Activated CD4-positive, alpha-beta T cell treated with anti-CD3 and anti-CD28 coated beads, Interleukin-10, Interleukin-2, amounts not matched to agents 100 ng/mL and 50 ng/mL, durations not matched to agents 16 hours and 8 hours (primary cell): ENCODE data around the gene ARID5B.

Experiments used
- DNase-seq: peaks from one replicate; pipeline ENCODE4 v3.0.0-alpha.2; 2020

The ARID5B gene

DNA sequence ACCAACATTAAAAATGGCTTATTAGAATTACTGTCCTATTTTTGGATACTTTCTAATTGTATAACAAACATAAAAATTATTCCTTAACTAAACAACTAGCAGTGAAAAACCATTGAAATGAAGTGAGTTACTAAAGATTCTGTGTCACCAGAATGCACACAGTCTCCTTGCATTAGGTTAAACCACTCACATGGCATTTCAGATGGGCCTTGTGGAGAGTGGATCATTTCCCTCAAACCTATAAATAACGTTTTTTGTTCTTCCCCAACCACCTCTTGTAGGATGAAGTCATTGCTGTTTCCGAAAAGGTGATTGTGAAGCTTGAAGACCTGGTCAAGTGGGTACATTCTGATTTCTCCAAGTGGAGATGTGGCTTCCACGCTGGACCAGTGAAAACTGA lies 38.4 kb downstream of the ARID5B start:
- no peak for DNase-seq

DNA sequence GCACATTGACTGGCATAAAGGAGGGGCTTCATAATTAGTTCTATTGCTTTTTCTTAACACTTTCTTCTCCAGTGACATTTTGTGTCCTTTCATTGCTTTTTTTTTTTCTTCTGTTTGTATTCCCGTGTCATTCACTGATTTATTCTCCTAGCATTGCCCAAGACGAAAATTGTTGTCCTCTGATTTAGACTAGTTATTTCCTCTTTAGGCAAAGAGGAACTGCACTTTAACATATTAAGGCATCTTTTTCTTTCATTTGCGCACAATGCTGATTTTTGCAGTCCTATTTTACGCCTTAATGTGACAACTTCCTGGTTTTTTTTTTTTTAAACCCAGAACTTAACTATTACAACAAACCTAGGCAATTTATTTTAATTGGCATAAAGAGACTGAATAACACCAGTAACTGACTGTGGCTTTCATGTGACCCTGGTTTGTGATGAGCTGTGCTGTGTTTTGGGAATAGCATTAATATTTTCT lies 39.7 kb downstream of the ARID5B start:
- DNase-seq: no peak

DNA sequence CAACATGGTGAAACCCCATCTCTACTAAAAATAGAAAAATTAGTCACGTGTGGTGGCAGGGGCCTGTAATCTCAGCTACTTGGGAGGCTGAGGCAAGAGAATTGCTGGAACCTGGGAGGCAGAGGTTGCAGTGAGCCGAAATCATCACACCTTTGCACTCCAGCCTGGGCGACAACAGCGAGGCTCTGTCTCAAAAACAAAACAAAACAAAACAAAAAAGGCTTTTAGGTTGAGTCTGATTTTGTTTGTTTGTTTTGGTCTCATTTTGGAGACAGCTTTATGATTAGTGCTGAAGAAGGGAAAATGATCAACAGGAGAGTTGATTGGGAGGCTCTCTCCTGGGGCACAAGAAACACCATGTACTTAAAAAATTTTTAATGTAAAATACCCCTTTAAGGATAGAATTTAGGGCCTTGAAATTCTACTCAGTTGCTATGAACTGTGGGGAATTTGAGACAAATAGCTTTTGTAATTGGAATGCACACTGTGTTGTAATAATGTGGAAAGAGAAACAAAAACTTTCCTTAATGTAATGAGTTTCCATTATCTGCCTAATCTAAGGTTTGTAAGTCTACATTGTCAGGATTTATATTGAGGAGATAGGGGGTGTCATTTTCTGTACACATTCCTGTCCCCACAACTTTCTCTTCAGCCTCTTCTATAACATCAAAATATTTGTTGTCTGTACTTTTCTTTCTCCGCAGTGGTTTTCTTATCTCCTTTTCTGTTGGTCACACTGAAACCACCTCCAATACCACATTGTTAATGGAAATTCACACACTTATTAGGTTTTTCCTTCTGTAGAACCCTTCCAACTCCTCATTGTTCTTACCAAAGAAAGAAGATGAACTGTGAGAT lies 41.3 kb downstream of the ARID5B start:
- DNase-seq: peak; percentile 64

DNA sequence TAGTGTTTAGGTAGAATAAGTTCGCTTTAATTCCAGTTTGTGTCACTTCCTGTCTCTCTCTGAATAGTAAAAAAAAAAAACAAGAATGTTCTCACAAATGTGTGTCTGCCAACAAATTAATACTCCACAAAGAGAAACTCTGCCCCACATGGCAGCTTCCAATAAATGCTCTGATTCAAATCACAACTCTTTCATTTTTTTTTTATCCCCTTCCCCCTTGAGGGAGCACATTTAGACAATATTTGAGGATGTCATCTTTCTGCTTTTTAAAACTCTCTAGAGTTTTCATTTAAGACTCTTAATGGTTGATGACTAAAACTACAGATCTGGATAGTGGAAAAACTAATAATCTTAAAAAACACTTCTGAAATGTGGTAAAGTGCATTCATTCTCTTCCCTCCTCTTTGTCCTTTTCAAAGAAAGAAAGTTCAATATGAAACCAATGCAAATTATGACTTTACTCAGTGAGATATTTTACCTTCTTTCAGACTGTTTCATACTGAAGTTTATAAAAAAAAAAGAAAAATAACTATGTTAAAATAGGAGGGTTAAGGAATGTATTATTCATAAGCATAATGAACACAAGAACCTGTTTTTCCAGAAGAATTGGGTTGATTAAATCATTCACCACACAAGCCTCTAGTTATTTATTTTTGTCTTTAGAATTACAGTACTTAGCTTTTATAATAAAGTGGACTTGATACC lies 42.3 kb downstream of the ARID5B start:
- peak; percentile 87 for DNase-seq

DNA sequence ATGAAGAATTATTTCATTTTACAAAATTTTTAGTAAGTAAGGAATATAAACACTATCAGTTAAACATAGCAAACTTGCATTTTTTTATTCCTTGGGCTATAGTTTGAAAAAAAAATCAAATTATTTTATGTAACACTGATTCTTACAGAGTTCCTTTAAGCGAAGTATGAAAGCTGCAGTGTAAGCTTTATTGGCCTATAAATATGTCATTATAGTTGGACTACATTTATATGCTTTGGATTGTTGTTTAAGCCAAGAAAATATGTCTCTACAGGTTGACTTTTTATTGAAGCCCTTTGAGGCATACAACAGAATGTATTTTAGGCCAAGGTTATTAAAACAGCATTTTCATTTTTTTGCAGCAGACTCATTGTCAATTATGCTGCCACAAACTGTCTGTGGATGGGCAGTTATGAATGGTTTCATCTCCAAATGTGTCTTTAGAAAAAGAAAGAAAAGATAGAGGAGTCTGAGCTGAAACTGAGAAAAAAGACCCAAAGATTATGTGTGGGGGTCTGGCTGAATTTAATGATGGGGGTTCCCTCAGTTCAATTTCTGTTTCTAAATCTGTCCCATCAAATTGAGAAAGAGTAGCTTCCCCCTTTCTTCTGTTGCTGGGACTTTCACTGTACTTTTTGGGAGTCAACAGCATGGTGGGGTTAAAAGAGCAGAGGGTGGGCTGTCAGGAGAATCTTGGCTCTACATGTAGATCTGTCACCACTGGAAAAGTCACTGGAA lies 43.1 kb downstream of the ARID5B start:
- DNase-seq: no peak

DNA sequence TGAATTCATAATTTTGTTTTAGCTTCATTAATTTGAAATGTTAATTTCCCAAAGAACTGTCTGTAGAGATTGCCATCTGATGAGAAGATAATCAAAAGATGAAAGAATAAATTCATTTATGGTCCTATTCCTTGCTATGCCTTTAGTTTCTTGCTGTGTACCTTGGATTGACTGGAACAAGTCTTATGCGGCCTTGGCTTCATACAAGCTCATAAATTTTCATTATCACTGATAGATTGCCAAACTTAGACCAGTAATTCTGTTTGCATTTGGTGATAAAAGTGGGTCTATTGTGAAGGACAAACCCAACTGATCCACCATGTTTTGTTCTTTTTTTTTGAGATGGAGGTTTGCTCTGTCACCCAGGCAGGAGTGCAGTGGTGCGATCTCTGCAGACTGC lies 48.2 kb downstream of the ARID5B start:
- no peak for DNase-seq

DNA sequence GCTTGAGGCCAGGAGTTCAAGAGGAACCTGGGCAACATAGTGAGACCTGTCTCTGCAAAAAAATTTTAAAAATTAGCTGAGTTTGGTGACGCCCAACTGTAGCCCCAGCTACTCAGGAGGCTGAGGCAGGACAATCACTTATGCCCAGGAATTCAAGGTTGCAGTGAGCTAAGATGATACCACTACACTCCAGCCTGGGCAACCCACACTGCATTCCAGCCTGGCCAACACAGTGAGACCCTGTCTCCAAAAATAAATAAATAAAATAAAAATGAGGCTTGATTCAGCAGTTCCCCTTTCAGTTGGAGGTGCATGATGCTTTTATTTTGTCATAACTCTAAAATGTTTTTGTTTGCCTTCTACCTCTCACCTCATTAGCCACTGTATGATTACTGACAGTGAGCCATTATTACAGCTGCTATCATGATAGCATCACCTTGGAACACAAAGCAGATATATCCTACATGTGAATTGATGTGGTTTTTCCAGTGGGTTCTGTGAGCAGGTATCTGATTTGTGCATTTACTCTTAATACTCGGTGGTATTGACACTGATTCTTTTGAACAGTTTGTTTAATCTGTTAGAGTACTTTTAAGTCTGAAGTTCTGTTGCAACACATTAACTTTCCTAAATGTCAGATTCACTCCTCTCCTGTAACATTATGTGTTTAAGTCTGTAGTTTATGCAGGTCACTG lies 49.1 kb downstream of the ARID5B start:
- no peak for DNase-seq

DNA sequence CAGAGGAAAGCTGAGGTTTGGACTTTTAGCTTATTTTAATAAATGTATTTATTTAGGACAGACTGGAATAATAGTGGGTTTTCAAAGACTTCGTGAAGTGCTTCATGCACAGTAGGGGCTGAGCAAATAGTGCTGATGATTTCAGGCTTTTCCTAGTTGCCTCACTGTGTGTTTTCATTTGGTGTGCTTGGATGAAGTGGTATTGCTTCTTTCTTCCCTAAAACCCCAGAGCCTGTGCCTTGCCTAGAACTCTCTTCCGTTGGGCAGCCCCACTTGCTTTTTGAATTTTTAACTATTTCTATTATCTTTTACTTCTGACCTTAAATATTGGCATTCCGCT lies 49.6 kb downstream of the ARID5B start:
- no peak for DNase-seq

DNA sequence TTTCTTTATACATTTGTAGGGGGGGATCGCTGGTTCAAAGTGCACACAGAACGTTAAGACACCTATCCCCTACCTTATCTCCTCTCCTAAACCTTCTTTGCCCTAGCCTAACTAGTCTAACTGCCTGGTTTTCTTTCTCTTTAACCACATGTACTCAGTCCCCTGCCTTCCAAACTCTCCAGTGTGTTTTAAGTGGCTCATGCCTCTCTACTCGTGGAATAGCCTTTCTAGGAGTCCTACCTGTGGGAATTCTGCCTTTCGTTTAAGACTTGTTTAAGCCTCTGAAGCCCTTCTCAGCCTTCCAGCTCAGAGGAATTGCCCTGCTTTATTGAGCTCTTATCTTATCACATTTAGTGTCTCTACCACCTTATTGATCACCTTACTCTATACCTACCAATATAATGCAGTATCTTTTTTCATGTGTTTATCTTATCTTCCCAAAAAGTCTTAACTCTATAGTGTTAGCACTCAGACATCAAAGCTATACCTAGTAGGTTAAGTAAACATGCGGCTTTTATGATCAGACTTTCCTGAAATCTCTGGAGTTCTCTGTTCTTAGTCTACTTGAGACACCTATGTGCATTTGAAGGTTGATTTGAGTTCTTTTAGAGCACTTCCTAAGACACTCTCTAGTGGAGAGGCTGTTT lies 50.7 kb downstream of the ARID5B start:
- DNase-seq: no peak

DNA sequence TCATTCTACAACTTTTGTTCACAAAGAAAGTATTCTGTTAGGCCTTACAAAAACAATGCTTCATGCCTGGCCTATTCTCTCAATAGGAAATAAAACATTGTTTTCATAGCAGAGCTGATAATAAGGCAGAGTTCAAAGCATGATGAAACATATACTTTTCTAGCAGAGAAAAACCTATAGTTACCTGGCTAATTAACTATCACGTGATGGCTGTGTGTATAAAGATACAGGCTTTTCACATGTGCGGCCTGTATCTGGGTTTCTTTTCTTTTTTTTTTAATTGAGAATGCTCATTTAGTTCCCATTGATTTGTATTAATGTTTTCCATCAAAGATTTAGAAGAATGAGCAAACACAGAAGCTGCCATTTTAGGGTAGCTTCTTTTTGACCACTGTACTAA lies 51.7 kb downstream of the ARID5B start:
- no peak for DNase-seq

DNA sequence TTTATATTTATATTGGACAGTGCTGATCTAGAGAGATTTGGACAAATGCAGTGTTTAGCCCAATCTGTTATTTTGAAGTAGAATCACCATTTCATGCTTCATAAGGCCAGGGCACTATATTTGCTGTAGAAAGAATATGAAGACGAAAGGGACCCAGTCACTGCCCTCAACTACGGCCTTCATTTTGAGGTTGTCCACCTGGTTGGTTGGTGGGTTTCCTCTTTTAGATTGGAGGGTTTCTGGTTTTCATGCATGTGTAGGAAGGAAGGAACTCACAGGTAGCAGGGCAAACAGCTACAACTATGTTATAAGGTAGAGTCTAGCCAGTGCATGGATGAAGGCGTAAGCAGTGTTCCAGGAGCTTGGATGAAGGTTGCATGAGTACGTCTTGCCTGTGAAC lies 56.3 kb downstream of the ARID5B start:
- no peak for DNase-seq

DNA sequence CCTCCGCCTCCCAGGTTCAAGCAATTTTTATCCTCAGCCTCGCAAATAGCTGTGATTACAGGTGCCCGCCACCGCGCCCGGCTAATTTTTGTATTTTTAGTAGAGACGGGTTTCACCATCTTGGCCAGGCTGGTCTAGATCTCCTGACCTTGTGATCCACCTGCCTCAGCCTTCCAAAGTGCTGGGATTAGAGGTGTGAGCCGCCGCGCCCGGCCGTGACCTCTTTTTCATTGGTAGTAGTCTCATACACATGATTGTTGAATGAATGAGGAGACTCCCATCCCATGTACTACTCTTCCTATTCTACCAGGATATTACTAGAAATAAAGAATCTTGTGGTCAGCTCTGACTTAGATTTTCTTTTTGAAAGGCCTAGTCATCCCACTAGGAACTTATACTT lies 56.8 kb downstream of the ARID5B start:
- DNase-seq: no peak

DNA sequence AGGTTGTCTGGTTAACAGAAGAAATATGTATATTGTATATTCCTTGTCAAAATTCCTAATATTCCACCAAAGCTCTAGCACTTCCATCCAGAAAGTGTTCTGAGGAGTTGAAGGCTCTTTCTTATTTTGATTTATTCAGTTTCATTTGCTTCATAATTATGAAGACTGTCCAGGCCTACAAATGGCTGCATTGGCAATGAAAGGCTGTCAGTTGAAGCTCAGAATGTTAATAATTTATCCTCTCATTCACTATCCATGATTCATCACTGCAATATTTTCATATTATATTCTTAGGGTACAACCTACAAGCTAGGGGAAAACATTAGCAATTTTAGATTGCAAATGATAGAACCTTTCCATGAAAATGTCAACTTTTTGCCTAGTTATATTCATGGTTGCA lies 57.3 kb downstream of the ARID5B start:
- no peak for DNase-seq

DNA sequence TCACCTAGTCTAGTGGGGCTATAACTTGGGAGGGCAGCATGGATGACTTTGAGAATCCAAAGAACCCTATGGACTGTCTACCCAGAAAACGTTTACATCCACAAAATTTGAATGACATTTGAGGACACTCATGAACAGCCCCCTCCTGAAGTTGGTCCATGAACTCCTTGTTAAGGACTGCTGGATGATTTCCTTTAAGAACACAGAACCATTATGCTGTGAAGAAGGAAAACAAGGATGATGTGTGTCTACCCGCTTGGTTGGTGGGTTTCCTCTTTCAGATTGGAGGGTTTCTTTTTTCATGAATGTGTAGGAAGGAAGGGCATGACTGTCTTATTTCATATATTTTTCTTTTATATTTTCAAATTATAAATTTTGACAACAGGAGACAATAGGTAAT lies 58.3 kb downstream of the ARID5B start:
- no peak for DNase-seq

DNA sequence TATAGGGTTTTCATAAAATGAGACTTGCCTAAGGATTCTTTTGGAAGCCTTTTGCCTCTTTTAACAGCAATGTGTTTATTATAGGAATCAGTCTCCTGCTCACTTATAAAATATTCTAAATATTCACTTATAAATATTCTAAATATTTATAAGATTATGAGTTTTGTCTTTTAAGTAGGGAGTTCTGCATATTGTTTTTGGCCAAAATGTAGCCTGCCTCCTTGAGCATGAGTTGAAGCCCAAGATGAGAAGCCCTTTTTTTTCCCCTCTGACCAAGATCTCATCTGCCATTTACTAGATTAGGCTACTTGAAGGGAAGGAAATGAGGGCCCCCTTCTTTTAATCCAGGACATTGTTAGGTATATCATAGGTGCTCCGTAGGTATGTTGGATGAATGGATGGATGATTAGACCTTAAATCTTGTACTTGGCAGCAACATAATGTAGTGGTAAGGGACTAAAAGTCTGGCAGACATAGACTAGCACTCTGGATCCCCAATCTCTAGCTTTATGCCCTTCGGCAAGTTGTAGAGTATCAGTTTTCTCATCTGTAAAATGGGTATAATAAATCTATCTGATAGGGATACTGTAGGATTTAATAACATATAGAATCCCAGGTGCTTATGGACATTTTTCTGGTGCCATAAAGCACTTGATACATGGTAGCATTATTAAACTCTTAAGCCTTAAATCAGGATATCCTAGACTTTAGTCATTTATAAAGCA lies 59.1 kb downstream of the ARID5B start:
- no peak for DNase-seq

DNA sequence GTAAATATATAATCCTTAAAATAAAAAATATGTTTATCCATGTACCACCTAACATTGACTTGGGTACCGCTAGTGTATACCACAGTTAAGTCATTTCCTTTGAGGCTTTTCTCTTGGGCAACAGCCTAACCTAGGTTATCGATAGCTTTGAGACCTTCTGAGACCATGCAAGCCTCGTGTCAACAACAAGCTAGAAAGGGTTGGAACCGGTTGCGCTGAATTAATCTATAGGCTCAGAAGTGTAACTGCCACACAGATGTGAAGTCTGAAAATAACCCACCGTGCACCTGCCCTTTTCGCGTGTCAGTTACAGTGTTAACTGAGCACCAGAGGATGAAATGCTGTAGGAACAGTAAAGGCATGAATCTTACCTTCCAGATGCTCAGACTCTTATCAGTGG lies 59.8 kb downstream of the ARID5B start:
- DNase-seq: peak; percentile 81

DNA sequence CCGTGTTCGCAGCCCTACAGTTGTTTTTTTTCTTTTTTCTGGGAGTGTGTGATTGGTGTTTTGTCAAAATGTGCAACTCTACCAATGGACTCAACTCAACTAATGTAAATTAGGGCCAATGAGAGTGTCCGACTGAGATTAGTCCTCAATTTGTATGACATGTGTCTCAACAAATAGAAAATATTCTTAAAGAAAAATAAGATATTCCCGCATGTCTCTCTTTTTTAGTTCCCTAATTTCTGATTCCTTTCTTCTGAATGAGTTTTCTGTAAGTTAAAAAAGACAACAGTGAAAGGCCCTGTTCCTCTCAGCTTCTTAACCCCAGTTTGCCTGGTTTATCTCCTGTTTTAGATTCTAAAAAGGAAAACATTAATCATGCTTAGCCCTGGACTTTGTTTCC lies 61.5 kb downstream of the ARID5B start:
- no peak for DNase-seq

DNA sequence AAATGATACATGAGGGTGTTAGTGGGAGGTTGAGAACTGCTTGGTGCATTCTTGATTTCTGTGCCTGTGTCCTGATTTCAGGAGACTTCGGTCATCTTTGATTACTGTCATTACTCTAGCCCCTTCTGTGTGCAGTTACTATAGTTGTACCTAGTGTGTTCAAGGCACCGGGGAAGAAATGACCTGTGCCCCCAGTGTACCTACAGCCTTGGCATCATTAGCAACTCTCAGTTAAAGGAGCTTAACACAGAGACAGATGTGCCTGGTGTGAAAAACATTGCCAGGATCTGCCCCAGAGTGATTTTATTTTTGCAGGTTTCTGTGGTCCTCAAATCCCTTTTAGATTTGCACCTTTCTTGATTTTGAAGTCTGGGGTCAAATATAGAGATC lies 62.2 kb downstream of the ARID5B start:
- no peak for DNase-seq

DNA sequence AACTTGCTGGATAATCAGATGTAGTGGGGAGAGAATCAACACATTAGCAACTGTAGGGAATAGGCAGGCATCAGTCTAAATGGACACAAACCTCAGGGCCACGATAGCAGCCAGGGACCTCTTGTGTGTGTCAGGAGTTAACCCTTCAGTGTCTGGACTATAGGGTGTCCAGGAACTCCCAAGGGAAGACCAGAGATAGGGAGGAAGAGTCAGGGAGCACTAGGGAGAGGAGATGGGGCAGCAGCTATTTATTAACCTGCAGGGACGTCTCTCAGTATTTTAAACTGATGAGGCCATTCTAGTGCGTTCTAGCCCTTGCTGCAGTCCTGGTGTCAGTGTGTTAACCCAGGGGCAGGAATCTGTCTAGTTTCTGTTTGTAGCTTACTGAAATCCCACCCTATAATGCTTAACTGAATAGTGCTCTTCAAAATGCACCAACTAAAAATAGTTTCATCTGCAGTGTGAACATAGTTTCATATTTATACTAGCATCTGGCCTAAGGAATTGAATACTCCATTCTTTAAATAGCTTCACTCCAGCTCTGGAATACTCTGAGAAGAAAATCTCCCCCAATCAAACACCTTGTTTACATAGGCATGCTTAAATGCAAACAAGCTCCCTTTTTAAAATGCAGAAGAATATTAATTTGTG lies 62.7 kb downstream of the ARID5B start:
- no peak for DNase-seq

DNA sequence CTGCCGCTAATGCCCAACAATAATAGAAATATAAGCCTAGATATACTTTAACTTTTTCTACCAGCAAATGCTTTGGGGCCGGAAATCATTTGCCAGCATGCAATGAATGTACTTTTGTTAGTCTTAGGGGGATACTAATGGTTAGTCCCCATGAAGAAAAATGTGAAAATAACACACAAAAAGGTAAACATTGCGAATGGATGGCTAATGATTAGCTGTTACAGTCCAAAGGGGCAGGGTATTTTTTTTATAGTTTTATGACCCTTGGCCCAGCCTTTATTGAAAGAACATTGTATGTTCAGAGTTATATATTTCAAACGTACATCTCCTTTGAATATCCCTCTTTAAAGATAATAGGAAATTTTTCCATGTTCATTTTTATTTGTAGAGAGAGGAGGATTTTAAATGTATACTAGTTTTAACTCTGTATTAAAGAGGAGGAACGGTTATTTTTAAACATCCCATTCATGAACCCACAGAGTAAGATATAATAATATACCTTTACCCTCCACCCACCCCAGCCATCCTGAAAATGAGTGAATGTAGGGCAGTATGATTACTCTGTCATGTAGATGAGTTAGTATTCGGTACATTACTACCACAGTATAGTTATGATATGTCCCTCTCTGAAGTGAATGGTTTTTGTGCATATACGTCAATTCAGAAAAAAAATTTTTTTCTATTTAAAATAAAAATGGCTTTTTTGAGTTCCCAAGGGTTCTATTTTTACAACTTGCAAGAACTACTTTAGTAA lies 63.6 kb downstream of the ARID5B start:
- peak; percentile 49 for DNase-seq
